Glutamatergic neuron (in vitro differentiated cells): Measurements from ENCODE around the gene PTPRN2. TPM values are rescaled to one million over a fixed set of nuclear protein-coding genes. Genes with fewer than 3 reads are reported as not detected.

Experiments
- DNase-seq: peaks from one replicate; pipeline ENCODE4 v3.0.0; 2022
- H3K27ac Mint-ChIP-seq: one replicate; pipeline ENCODE4 v1.8.0; 2020; ENCODE audit warnings: mild to moderate bottlenecking, mixed read lengths, inconsistent platforms; ENCODE audit not compliant: unreplicated experiment
- H3K27me3 Mint-ChIP-seq: one replicate; pipeline ENCODE4 v1.8.0; 2020; ENCODE audit warnings: mild to moderate bottlenecking, moderate library complexity, mixed read lengths, inconsistent platforms; ENCODE audit not compliant: unreplicated experiment
- H3K36me3 Mint-ChIP-seq: one replicate; pipeline ENCODE4 v1.8.0; 2020; ENCODE audit warnings: mild to moderate bottlenecking, mixed read lengths, inconsistent platforms; ENCODE audit not compliant: unreplicated experiment
- H3K4me1 Mint-ChIP-seq: one replicate; pipeline ENCODE4 v1.8.0; 2020; ENCODE audit warnings: mild to moderate bottlenecking, low read depth, mixed read lengths, inconsistent platforms; ENCODE audit not compliant: unreplicated experiment
- H3K4me3 Mint-ChIP-seq: one replicate; pipeline ENCODE4 v1.8.0; 2020; ENCODE audit warnings: mild to moderate bottlenecking, mixed read lengths, inconsistent platforms; ENCODE audit not compliant: unreplicated experiment
- H3K9me3 Mint-ChIP-seq: one replicate; pipeline ENCODE4 v1.8.0; 2020; ENCODE audit warnings: mild to moderate bottlenecking, moderate library complexity, mixed read lengths, inconsistent platforms; ENCODE audit not compliant: unreplicated experiment
- total RNA-seq: library from RNA; stranded (reverse); fragmentation: NEBNext Ultra II Directional; extraction: Animal tissue kit (Norgen Biotek cat#: 25700); gene quantifications from one replicate; pipeline ENCODE4 v1.2.1, GENCODE V29; 2021; ENCODE audit not compliant: unreplicated experiment
- TF ChIP-seq, protein P1 (sequence below): fragments of 200-600 bp; sonication (generic); IDR thresholded peaks from one replicate; pipeline ENCODE4 v1.5.0; 2021; ENCODE audit not compliant: partially characterized antibody, unreplicated experiment

The PTPRN2 gene
- total RNA-seq, 1 donor from 2014 or later = 49.0 TPM

DNA sequence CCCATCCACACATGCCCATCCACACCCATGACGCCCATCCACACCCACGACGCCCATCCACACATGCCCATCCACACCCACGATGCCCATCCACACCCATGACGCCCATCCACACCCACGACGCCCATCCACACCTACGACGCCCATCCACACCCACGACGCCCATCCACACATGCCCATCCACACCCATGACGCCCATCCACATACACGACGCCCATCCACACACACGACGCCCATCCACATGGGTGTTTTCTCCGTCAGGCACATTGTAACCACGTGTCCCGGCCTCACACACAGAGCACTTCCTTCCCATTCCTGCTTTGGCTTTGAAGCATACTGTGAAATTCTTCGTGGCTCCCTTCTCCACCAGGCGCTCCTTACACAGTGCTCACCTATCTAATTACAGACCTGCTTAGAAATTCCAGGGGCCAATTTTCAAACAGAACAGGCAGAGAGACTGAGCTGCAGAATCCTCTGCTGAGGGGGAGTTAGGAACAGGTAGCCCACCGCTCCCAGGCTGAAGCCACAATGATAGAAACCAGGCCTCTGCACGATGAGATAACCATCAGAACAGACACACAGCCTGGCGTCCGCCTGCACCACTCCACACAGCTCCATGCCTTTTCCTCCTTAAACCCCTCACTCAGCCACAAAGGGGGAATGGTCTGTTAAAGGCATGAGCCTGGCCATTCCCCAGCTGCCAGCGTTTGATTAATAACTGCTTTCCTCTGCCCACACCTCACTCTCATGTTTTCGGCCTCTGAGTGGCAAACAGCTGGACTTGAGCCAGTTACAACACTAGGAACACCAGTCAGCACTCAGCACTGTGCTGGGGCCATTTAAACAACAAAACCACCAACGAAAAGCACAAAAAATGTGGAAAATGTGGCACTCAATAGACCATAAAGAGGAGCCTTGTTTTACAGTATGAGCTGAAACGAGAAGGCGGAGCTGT, 501.6 kb downstream of the PTPRN2 start:
- TF ChIP-seq, protein P1, sequence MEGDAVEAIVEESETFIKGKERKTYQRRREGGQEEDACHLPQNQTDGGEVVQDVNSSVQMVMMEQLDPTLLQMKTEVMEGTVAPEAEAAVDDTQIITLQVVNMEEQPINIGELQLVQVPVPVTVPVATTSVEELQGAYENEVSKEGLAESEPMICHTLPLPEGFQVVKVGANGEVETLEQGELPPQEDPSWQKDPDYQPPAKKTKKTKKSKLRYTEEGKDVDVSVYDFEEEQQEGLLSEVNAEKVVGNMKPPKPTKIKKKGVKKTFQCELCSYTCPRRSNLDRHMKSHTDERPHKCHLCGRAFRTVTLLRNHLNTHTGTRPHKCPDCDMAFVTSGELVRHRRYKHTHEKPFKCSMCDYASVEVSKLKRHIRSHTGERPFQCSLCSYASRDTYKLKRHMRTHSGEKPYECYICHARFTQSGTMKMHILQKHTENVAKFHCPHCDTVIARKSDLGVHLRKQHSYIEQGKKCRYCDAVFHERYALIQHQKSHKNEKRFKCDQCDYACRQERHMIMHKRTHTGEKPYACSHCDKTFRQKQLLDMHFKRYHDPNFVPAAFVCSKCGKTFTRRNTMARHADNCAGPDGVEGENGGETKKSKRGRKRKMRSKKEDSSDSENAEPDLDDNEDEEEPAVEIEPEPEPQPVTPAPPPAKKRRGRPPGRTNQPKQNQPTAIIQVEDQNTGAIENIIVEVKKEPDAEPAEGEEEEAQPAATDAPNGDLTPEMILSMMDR = no peak
- Mint-ChIP-seq H3K4me3 (no peak overlapping the region), H3K4me1 (no peaks in the 10 kb centered on the region), H3K9me3 (peaks cover 23% of the 10 kb centered on the region), H3K27me3 (peaks cover 7% of the 10 kb centered on the region), H3K27ac (no peak overlapping the region), H3K36me3 (peaks cover 32% of the 10 kb centered on the region)
- DNase-seq = no peak

DNA sequence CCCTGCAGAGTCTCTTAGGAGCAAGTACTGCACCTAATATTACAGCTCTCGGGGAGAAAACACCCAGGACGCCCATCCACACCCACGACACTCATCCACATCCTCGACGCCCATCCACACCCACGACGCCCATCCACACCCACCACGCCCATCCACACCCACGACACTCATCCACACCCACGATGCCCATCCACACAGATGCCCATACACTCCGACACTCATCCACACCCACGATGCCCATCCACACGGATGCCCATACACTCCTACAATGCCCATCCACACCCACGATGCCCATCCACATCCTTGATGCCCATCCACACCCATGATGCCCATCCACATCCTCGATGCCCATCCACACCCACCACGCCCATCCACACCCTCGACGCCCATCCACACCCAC, 503.1 kb downstream of the PTPRN2 start:
- DNase-seq = no peak
- no peaks in the 10 kb centered on the region for H3K4me1 Mint-ChIP-seq
- H3K4me3 Mint-ChIP-seq = peak overlapping the region; percentile 63
- H3K9me3 Mint-ChIP-seq = peaks cover 25% of the 10 kb centered on the region
- TF ChIP-seq, protein P1 = no peak
- no peak overlapping the region for H3K27ac Mint-ChIP-seq
- H3K27me3 Mint-ChIP-seq = peaks cover 7% of the 10 kb centered on the region
- peaks cover 26% of the 10 kb centered on the region for H3K36me3 Mint-ChIP-seq

GRCh38 chr7:158083526-158084310, 503.9 kb downstream of the PTPRN2 start:
- peaks cover 7% of the 10 kb centered on the region for H3K27me3 Mint-ChIP-seq
- H3K27ac Mint-ChIP-seq = no peak overlapping the region
- no peak overlapping the region for H3K4me3 Mint-ChIP-seq
- H3K36me3 Mint-ChIP-seq = peaks cover 24% of the 10 kb centered on the region
- H3K4me1 Mint-ChIP-seq = no peaks in the 10 kb centered on the region
- DNase-seq = no peak
- peaks cover 25% of the 10 kb centered on the region for H3K9me3 Mint-ChIP-seq
- TF ChIP-seq, protein P1 = no peak

GRCh38 chr7:158082761-158083160, 504.9 kb downstream of the PTPRN2 start:
- no peak overlapping the region for H3K4me3 Mint-ChIP-seq
- H3K4me1 Mint-ChIP-seq = peaks cover 2% of the 10 kb centered on the region
- DNase-seq = no peak
- peaks cover 25% of the 10 kb centered on the region for H3K9me3 Mint-ChIP-seq
- H3K27me3 Mint-ChIP-seq = peaks cover 7% of the 10 kb centered on the region
- H3K27ac Mint-ChIP-seq = no peak overlapping the region
- peaks cover 24% of the 10 kb centered on the region for H3K36me3 Mint-ChIP-seq
- TF ChIP-seq, protein P1 = no peak
